IMR-90 (cell line): Measurements from ENCODE around the gene NPBWR2.

Experiments used
- MAFK ChIP-seq: IDR thresholded peaks from 2 replicates; pipeline ENCODE4 v1.6.1; 2012; ENCODE audit warnings: low read depth, low read length, improper control_type of control experiment
- POLR2A ChIP-seq: IDR thresholded peaks from 2 replicates; pipeline ENCODE4 v1.6.1; 2012; ENCODE audit warnings: mild to moderate bottlenecking, low read depth, low read length
- RAD21 ChIP-seq: IDR thresholded peaks from 2 replicates; pipeline ENCODE4 v1.6.1; 2012; ENCODE audit warnings: low read length, improper control_type of control experiment
- RCOR1 ChIP-seq: IDR thresholded peaks from 2 replicates; pipeline ENCODE4 v1.6.1; 2012; ENCODE audit warnings: mild to moderate bottlenecking, low read length, improper control_type of control experiment; ENCODE audit not compliant: insufficient replicate concordance
- SMC3 ChIP-seq: fragments of 150-350 bp; IDR thresholded peaks from 2 replicates; pipeline ENCODE4 v1.6.1; 2016; ENCODE audit warnings: low read depth, mild to moderate bottlenecking, antibody characterized with exemption, low read length, moderate library complexity
- USF2 ChIP-seq: fragments of 150-350 bp; IDR thresholded peaks from 2 replicates; pipeline ENCODE4 v1.6.1; 2017; ENCODE audit warnings: mild to moderate bottlenecking, antibody characterized with exemption, low read length, low read depth
- TF ChIP-seq, protein P1 (sequence below): conservative IDR thresholded peaks from 2 replicates; pipeline ENCODE4 v1.5.1; 2012; ENCODE audit warnings: mild to moderate bottlenecking, low read depth, low read length, improper control_type of control experiment

DNA sequence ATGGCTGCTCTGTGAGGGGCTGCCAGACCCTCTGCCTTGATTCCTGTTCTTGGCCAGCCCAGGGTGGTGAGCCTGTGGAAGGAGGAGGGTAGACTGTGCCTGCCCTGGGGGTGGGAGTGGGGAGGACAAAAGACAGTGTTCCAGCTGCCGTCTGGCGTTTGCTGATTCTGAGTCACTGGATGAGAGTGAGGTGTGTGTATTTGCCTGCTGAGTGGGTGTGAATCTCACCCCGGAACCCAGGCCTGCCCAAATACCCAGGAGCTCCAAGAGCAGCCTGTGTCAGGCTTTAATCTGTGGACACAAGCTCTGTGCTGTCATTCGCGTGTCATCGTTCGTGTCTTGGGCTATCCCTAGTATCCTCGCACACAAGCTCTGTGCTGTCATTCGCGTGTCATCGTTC is 20.6 kb downstream of the NPBWR2 start:
- TF ChIP-seq, protein P1, sequence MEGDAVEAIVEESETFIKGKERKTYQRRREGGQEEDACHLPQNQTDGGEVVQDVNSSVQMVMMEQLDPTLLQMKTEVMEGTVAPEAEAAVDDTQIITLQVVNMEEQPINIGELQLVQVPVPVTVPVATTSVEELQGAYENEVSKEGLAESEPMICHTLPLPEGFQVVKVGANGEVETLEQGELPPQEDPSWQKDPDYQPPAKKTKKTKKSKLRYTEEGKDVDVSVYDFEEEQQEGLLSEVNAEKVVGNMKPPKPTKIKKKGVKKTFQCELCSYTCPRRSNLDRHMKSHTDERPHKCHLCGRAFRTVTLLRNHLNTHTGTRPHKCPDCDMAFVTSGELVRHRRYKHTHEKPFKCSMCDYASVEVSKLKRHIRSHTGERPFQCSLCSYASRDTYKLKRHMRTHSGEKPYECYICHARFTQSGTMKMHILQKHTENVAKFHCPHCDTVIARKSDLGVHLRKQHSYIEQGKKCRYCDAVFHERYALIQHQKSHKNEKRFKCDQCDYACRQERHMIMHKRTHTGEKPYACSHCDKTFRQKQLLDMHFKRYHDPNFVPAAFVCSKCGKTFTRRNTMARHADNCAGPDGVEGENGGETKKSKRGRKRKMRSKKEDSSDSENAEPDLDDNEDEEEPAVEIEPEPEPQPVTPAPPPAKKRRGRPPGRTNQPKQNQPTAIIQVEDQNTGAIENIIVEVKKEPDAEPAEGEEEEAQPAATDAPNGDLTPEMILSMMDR, result no peak
- TF ChIP-seq POLR2A (no peak), SMC3 (no peak), MAFK (no peak), USF2 (no peak), RCOR1 (no peak), RAD21 (no peak)
